Activated naive CD4-positive, alpha-beta T cell treated with anti-CD3 and anti-CD28 coated beads, Interleukin-2, amount 50 U/mL, for 24 hours (primary cell): ENCODE results near the gene LINC00632.

Experiments
- H3K27ac Mint-ChIP-seq: one replicate; pipeline ENCODE4 v1.8.0; 2021; ENCODE audit warnings: mild to moderate bottlenecking, mixed read lengths
- H3K27me3 Mint-ChIP-seq: one replicate; pipeline ENCODE4 v1.8.0; 2021; ENCODE audit warnings: mixed read lengths
- H3K36me3 Mint-ChIP-seq: one replicate; pipeline ENCODE4 v1.8.0; 2021; ENCODE audit warnings: mixed read lengths
- H3K4me1 Mint-ChIP-seq: one replicate; pipeline ENCODE4 v1.8.0; 2021; ENCODE audit warnings: mixed read lengths
- H3K4me3 Mint-ChIP-seq: one replicate; pipeline ENCODE4 v1.8.0; 2021; ENCODE audit warnings: mild to moderate bottlenecking, mixed read lengths
- H3K9me3 Mint-ChIP-seq: one replicate; pipeline ENCODE4 v1.8.0; 2021; ENCODE audit warnings: mixed read lengths

LINC00632 gene

DNA sequence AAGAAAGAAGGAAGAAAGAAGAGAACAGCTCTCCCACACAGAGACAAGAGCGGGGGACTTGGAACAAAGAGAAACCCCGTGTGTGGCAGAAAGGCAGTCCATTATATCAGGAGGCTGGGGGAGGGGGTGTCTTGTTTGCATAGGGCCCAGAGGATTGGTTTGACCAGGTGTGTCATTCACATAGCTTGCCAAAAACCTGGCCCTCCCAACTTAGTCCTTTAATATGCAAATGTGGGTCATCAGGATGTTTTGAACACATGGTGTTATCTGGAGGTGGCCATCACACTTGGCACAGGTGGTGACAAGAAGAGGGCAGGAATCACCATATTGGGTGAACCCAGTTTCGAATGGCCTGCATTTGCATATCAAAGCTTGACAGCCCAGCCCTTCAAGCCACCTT is 111.7 kb downstream of the LINC00632 start:
- Mint-ChIP-seq H3K9me3 (no peaks in the 10 kb centered on the region), H3K4me1 (no peaks in the 10 kb centered on the region), H3K27ac (no peak overlapping the region), H3K27me3 (no peaks in the 10 kb centered on the region), H3K4me3 (no peak overlapping the region), H3K36me3 (no peaks in the 10 kb centered on the region)

DNA sequence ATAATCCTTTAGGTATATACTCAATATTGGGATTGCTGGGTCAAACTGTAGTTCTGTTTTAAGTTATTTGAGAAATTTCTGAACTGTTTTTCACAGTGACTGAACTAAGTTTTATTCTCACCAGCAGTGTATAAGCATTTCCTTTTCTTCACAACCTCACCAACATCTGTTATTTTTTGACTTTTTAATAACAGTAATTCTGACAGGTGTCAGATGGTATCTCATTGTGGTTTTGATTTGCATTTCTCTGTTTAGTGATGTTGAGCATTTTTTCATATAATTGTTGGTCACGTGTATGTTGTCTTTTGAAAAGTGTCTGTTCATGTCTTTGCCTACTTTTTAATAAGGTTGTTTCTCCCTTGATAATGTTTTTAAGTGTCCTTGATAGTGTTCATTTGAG is 112.6 kb downstream of the LINC00632 start:
- Mint-ChIP-seq H3K4me1 (no peaks in the 10 kb centered on the region), H3K27ac (no peak overlapping the region), H3K27me3 (no peaks in the 10 kb centered on the region), H3K4me3 (no peak overlapping the region), H3K9me3 (no peaks in the 10 kb centered on the region), H3K36me3 (no peaks in the 10 kb centered on the region)

DNA sequence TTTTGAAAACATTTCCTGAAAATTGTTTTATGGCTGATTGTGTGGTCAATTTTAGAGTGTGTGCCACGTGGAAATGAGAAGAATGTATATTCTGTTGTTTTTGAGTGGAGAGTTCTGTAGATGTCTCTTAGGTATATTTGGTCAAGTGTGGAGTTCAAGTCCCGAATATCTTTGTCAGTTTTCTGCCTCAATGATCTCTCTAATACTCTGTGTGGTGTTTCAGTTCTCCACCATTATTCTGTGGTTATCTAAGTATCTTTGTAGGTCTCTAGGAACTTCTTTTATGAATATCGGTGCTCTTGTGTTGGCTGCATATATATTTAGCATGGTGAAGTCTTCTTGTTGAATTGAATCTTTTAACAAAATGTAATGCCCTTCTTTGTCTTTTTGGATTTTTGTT is 113.3 kb downstream of the LINC00632 start:
- Mint-ChIP-seq H3K36me3 (no peaks in the 10 kb centered on the region), H3K4me1 (no peaks in the 10 kb centered on the region), H3K4me3 (no peak overlapping the region), H3K27ac (no peak overlapping the region), H3K9me3 (no peaks in the 10 kb centered on the region), H3K27me3 (no peaks in the 10 kb centered on the region)

DNA sequence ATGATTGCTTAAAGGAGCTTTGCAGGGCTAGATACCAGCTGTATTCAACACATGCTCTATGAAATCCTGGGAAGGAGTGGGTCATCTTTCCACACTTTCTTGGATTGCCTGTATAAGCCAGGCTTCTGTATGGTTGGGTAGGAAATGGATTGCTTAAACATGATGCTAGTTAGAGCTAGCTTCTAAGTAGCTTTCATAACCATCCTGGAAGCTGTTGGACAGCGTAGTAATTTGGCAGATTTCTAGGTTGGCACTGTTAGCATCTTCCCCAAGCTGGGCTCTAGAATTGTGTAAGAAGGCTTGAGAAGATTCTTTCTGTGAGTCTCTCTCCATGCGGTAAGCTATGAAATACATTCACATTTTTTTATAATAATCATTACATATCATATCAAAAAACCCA is 127.3 kb downstream of the LINC00632 start:
- no peak overlapping the region for H3K27ac Mint-ChIP-seq
- no peaks in the 10 kb centered on the region for H3K4me1 Mint-ChIP-seq
- H3K9me3 Mint-ChIP-seq = no peaks in the 10 kb centered on the region
- no peaks in the 10 kb centered on the region for H3K27me3 Mint-ChIP-seq
- H3K4me3 Mint-ChIP-seq = no peak overlapping the region
- H3K36me3 Mint-ChIP-seq = no peaks in the 10 kb centered on the region
